GM12878 (cell line): ENCODE data around the gene IRF8. TPM values are rescaled to one million over a fixed set of nuclear protein-coding genes. Genes with fewer than 3 reads are reported as not detected.

Experiments used
- ATAC-seq: fragments of 200-7000 bp; cut with Tn5 transposase; 3 replicates; pipeline ENCODE4 v1.9.1; 2020; ENCODE audit warnings: mild to moderate bottlenecking, moderate library complexity
- BruUV-seq: library from RNA; stranded (reverse); fragments of 400-500 nt; replicated peaks from 2 replicates; lab custom pipeline; 2021; lab: Mats Ljungman, UMichigan
- CTCF ChIA-PET: fragments of 300-600 bp; sonication (Branson Sonifier 250); formaldehyde crosslinking; extraction: SDS; loops from one replicate; lab custom pipeline; 2021; ENCODE audit warnings: inconsistent platforms; lab: Yijun Ruan, JAX
- POLR2A ChIA-PET: fragments of 350-600 bp; formaldehyde crosslinking; extraction: SDS; loops from one replicate; lab custom pipeline; 2021; ENCODE audit warnings: inconsistent platforms; lab: Charles Lee
- RAD21 ChIA-PET: fragments of 300-600 bp; sonication (Branson Sonifier 250); formaldehyde crosslinking; loops from one replicate; lab custom pipeline; 2023; ENCODE audit warnings: antibody characterized with exemption; ENCODE audit not compliant: unreplicated experiment; lab: Charles Lee
- SMC1A ChIA-PET: fragments of 300-600 bp; sonication (Branson Sonifier 250); formaldehyde crosslinking; loops from one replicate; lab custom pipeline; 2023; ENCODE audit not compliant: unreplicated experiment, uncharacterized antibody; lab: Charles Lee
- DNase-seq: peaks from one replicate; pipeline ENCODE4 v3.0.0-alpha.2; 2011; ENCODE audit warnings: low read depth, low spot score
- FAIRE-seq: peaks from 3 replicates; lab custom pipeline; 2011; peaks lifted over from hg19 to GRCh38; lab: Jason Lieb, UNC
- H2AFZ ChIP-seq: 2 replicates; pipeline ENCODE4 v1.6.0; 2011; ENCODE audit warnings: low read depth, low read length, control low read depth; ENCODE audit not compliant: control insufficient read depth
- H3K27ac ChIP-seq: 2 replicates; pipeline ENCODE4 v1.5.1; 2011; ENCODE audit warnings: control low read depth; ENCODE audit not compliant: control insufficient read depth, insufficient read depth
- H3K27me3 ChIP-seq, 2 experiments: replicated peaks in 1 of 2; 2 replicates each; pipeline versions ENCODE4 v1.6.0 to v1.6.1; 2011; ENCODE audit warnings: low read length in 1 of 2; ENCODE audit not compliant: control insufficient read depth in 2 of 2, insufficient read depth in 2 of 2
- H3K36me3 ChIP-seq, 2 experiments: 2 replicates each; pipeline ENCODE4 v1.5.1; 2011; ENCODE audit warnings: low read length in 1 of 2; ENCODE audit not compliant: control insufficient read depth in 2 of 2, insufficient read depth in 2 of 2
- H3K4me1 ChIP-seq: 2 replicates; pipeline ENCODE4 v1.6.1; 2011; ENCODE audit warnings: mild to moderate bottlenecking, low read length, moderate library complexity, mixed read lengths; ENCODE audit not compliant: control insufficient read depth, insufficient read depth
- H3K4me2 ChIP-seq: 2 replicates; pipeline ENCODE4 v1.6.0; 2011; ENCODE audit warnings: control low read depth; ENCODE audit not compliant: control insufficient read depth, insufficient read depth
- H3K4me3 ChIP-seq: fragments of 200-600 bp; sonication (generic); 2 replicates; pipeline ENCODE4 v1.5.1; 2016
- H3K79me2 ChIP-seq: 2 replicates; pipeline ENCODE4 v1.6.0; 2011; ENCODE audit warnings: low read length; ENCODE audit not compliant: control insufficient read depth, insufficient read depth
- H3K9ac ChIP-seq: 2 replicates; pipeline ENCODE4 v1.8.0; 2011; ENCODE audit warnings: low read length, control low read depth, mixed read lengths; ENCODE audit not compliant: control insufficient read depth, insufficient read depth
- H3K9me3 ChIP-seq: replicated peaks from 3 replicates; pipeline ENCODE4 v1.5.1; 2011; ENCODE audit warnings: mild to moderate bottlenecking, low read length; ENCODE audit not compliant: control insufficient read depth, insufficient read depth
- H4K20me1 ChIP-seq: 2 replicates; pipeline ENCODE4 v1.6.0; 2011; ENCODE audit not compliant: control insufficient read depth, insufficient read depth
- CEBPB ChIP-seq, 2 experiments: fragments of 150-350 bp in 1 of 2; IDR thresholded peaks; 2 replicates each; pipeline ENCODE4 v1.6.1; 2012 to 2014; ENCODE audit warnings: low read depth in 2 of 2, low read length in 2 of 2, borderline replicate concordance in 1 of 2, inconsistent platforms in 1 of 2
- EGR1 ChIP-seq, 2 experiments: IDR thresholded peaks; 1 replicate in 1 of 2; 2 replicates in 1 of 2; pipeline ENCODE4 v1.6.1; 2011 to 2012; ENCODE audit warnings: low read depth in 2 of 2, low read length in 2 of 2, borderline replicate concordance in 1 of 2, mild to moderate bottlenecking in 1 of 2, moderate library complexity in 1 of 2
- MEF2A ChIP-seq: IDR thresholded peaks from 2 replicates; pipeline ENCODE4 v1.6.1; 2011; ENCODE audit warnings: low read depth, mild to moderate bottlenecking, low read length, moderate library complexity; ENCODE audit not compliant: insufficient read depth
- POLR2AphosphoS2 ChIP-seq: IDR thresholded peaks from 2 replicates; pipeline ENCODE4 v1.6.1; 2011; ENCODE audit warnings: low read depth, mild to moderate bottlenecking, low read length, improper control_type of control experiment, moderate library complexity
- POLR2AphosphoS5 ChIP-seq: IDR thresholded peaks from 2 replicates; pipeline ENCODE4 v1.6.1; 2011; ENCODE audit warnings: mild to moderate bottlenecking, low read length, inconsistent platforms
- RAD51 ChIP-seq: fragments of 450-650 bp; IDR thresholded peaks from 2 replicates; pipeline ENCODE4 v1.6.1; 2016; ENCODE audit warnings: moderate library complexity, mild to moderate bottlenecking, inconsistent platforms
- ZBED1 ChIP-seq: IDR thresholded peaks from 2 replicates; pipeline ENCODE4 v1.6.1; 2016; ENCODE audit warnings: borderline replicate concordance
- WGBS: methylation state at CpG from one replicate; pipeline ENCODE4 v1.1.6; 2016; ENCODE audit warnings: low lambda C conversion rate; ENCODE audit not compliant: insufficient replicate concordance, insufficient coverage; ENCODE audit errors: missing lambda C conversion rate; 5-methylcytosine and 5-hydroxymethylcytosine counted together
- in situ Hi-C: fragments of 300-500 bp; cut with MboI; formaldehyde crosslinking; loops from 9 replicates; pipeline ENCODE4 v1.14.3; 2018; ENCODE audit warnings: mixed read lengths
- intact Hi-C: fragments of 100-400 bp; cut with micrococcal nuclease; formaldehyde crosslinking; loops from one replicate; pipeline ENCODE4 v1.14.2; 2022; ENCODE audit not compliant: unreplicated experiment
- polyA plus RNA-seq, 11 experiments: library from polyadenylated mRNA; depleted of rRNA in 4 of 11; unstranded in 6 of 11; stranded (reverse) in 5 of 11; fragments of >200 nt; fragmentation: Nextera tagmentation in 4 of 11; fragmentation: Illumina TruSeq in 1 of 11; extraction: Ambion mirVana in 4 of 11; extraction: Trizol in 1 of 11; gene quantifications; 1 replicate in 1 of 11; 2 replicates in 10 of 11; pipeline versions ENCODE4 v1.2.1 to v1.2.3, GENCODE V29; 2011 to 2016; ENCODE audit warnings: inconsistent platforms in 2 of 11, missing spikeins in 2 of 11, low read depth in 1 of 11
- total RNA-seq, 4 experiments: library from RNA; depleted of rRNA in 3 of 4; stranded (reverse); fragments of >200 nt in 3 of 4; fragmentation: Illumina TruSeq in 1 of 4; extraction: Trizol in 1 of 4; gene quantifications; 2 replicates each; pipeline versions ENCODE4 v1.2.1 to v1.2.3, GENCODE V29; 2013 to 2021
- TF ChIP-seq, protein P1 (sequence below): IDR thresholded peaks from 2 replicates; pipeline ENCODE4 v1.6.1; 2011; ENCODE audit warnings: mild to moderate bottlenecking, low read depth, low read length, moderate library complexity; ENCODE audit not compliant: insufficient replicate concordance
- TF ChIP-seq, protein P2 (sequence below): fragments of 450-650 bp; formaldehyde crosslinking; IDR thresholded peaks from 2 replicates; pipeline ENCODE4 v1.4.0; 2022; ENCODE audit warnings: mild to moderate bottlenecking, moderate library complexity
- TF ChIP-seq, protein P3 (sequence below): fragments of 450-650 bp; IDR thresholded peaks from 2 replicates; pipeline ENCODE4 v1.6.1; 2018; ENCODE audit warnings: mild to moderate bottlenecking, low read depth, moderate library complexity; ENCODE audit not compliant: partially characterized antibody

IRF8 gene
- total and polyA plus RNA-seq, 10 of the 15 experiments (the other 5 are each of a cell fraction or from before 2014, with no cell fraction given), result 17.1 to 237 (median 172) TPM

DNA sequence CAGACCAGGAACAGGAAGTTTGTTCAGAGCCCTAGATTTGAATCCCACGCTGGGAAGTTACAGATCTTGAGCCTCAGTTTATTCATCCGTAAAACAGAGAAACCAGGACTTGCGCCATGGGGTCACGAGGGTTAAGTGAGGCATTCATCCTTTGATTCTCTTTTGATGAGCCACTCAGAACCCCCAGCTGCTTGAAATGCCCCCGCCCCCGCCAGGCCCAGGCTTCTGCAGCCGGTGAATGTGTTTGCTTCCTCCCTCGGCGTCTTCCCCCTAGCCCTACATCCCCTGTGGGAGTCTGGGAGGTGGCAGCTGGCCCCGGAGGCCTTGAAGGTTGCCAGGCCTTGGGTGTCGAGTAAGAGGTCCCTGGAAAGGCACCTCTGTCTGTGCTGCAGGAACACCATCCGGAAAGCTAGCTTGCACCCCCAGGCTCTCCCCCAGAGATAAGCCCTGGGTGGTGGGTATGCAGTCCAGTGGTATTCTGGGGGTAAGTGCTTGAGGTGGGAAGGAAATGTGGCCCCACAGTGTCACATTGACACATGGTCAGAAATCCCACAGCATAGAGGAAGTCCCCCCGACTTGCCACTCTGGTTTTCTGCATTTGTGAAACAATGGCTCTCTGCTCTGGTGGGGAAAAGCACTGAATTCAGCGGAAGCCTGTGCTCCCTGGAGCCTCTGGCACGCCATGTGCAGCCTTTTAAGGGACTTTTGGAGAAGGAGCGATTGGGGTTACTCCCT lies 14.9 kb downstream of the IRF8 start:
- H3K4me3 ChIP-seq, result no peak overlapping the region
- no peaks in the 10 kb centered on the region for H3K27me3 ChIP-seq
- ChIA-PET CTCF (interaction anchor here (0.7 to 2.9 kb wide), 4 partner anchors 12 to 94 kb away, joined by 3 to 14 read pairs (median 5); no protein-coding TSS in a partner anchor), SMC1A (interaction anchor here (1.9 to 7.0 kb wide), 3 partner anchors 11 to 93 kb away, joined by 6 to 44 read pairs (median 19); no protein-coding TSS in a partner anchor), RAD21 (interaction anchor here (1.6 to 3.0 kb wide), 2 partner anchors 11 to 12 kb away, joined by 6 to 19 read pairs; no protein-coding TSS in a partner anchor), POLR2A (interaction anchor here (0.6 to 1.5 kb wide), 2 partner anchors 10 to 170 kb away, joined by 4 to 5 read pairs; no protein-coding TSS in a partner anchor)
- FAIRE-seq (no peak), ATAC-seq (no peak), DNase-seq (no peak)
- 77% methylated on average over 16 of the region's 16 CpGs for WGBS
- peaks cover 81% of the 10 kb centered on the region for H3K4me1 ChIP-seq
- peak overlapping the region; percentile 22 for H3K27ac ChIP-seq
- H3K9ac ChIP-seq, result no peak overlapping the region
- peaks cover 69 to 75% of the 10 kb centered on the region in 2 experiments for H3K36me3 ChIP-seq
- intact Hi-C loops (no loop called here), in situ Hi-C loops (no loop called here)
- no peak overlapping the region for H3K4me2 ChIP-seq
- no peaks in the 10 kb centered on the region for H3K9me3 ChIP-seq
- peaks cover 75% of the 10 kb centered on the region for H3K79me2 ChIP-seq
- H2AFZ ChIP-seq, result no peak overlapping the region
- peaks cover 7% of the 10 kb centered on the region; the same call in 1 of the 2 replicates for H4K20me1 ChIP-seq
- TF ChIP-seq, protein P1, sequence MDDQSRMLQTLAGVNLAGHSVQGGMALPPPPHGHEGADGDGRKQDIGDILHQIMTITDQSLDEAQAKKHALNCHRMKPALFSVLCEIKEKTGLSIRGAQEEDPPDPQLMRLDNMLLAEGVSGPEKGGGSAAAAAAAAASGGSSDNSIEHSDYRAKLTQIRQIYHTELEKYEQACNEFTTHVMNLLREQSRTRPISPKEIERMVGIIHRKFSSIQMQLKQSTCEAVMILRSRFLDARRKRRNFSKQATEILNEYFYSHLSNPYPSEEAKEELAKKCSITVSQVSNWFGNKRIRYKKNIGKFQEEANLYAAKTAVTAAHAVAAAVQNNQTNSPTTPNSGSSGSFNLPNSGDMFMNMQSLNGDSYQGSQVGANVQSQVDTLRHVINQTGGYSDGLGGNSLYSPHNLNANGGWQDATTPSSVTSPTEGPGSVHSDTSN, result peak; percentile 2
- TF ChIP-seq ZBED1 (0 out of 2 replicates have a peak, but pooled peaks have one; percentile 7), CEBPB (IDR thresholded peaks at IDR 0.05; ENCODE audit: borderline replicate concordance in 1 of 2, low read depth in 2 of 2, low read length in 2 of 2) (no peak), EGR1 (IDR thresholded peaks at IDR 0.05; ENCODE audit: borderline replicate concordance in 1 of 2, low read depth in 2 of 2, low read length in 2 of 2) (peak in 1 of 2 experiments; percentile 33; a peak in 1 of 3 replicates), MEF2A (no peak), POLR2AphosphoS5 (0 out of 2 replicates have a peak, but pooled peaks have one; percentile 36), RAD51 (no peak), POLR2AphosphoS2 (0 out of 2 replicates have a peak, but pooled peaks have one; percentile 54)
- TF ChIP-seq, protein P2, sequence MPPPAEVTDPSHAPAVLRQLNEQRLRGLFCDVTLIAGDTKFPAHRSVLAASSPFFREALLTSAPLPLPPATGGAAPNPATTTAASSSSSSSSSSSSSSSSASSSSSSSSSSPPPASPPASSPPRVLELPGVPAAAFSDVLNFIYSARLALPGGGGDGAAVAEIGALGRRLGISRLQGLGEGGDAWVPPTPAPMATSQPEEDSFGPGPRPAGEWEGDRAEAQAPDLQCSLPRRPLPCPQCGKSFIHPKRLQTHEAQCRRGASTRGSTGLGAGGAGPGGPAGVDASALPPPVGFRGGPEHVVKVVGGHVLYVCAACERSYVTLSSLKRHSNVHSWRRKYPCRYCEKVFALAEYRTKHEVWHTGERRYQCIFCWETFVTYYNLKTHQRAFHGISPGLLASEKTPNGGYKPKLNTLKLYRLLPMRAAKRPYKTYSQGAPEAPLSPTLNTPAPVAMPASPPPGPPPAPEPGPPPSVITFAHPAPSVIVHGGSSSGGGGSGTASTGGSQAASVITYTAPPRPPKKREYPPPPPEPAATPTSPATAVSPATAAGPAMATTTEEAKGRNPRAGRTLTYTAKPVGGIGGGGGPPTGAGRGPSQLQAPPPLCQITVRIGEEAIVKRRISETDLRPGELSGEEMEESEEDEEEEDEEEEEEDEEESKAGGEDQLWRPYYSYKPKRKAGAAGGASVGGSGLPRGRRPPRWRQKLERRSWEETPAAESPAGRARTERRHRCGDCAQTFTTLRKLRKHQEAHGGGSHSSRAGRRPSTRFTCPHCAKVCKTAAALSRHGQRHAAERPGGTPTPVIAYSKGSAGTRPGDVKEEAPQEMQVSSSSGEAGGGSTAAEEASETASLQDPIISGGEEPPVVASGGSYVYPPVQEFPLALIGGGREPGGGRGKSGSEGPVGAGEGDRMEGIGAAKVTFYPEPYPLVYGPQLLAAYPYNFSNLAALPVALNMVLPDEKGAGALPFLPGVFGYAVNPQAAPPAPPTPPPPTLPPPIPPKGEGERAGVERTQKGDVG (CRISPR knock-in tag), result no peak
- TF ChIP-seq, protein P3, sequence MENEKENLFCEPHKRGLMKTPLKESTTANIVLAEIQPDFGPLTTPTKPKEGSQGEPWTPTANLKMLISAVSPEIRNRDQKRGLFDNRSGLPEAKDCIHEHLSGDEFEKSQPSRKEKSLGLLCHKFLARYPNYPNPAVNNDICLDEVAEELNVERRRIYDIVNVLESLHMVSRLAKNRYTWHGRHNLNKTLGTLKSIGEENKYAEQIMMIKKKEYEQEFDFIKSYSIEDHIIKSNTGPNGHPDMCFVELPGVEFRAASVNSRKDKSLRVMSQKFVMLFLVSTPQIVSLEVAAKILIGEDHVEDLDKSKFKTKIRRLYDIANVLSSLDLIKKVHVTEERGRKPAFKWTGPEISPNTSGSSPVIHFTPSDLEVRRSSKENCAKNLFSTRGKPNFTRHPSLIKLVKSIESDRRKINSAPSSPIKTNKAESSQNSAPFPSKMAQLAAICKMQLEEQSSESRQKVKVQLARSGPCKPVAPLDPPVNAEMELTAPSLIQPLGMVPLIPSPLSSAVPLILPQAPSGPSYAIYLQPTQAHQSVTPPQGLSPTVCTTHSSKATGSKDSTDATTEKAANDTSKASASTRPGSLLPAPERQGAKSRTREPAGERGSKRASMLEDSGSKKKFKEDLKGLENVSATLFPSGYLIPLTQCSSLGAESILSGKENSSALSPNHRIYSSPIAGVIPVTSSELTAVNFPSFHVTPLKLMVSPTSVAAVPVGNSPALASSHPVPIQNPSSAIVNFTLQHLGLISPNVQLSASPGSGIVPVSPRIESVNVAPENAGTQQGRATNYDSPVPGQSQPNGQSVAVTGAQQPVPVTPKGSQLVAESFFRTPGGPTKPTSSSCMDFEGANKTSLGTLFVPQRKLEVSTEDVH, result no peak
- BruUV-seq, result no TSS peak
